SK-N-SH treated with all-trans-retinoic acid at 6 μM for 48 hours (cell line): ENCODE results near the gene BIRC2.

Source experiments
- ATAC-seq: fragments of 200-7000 bp; cut with Tn5 transposase; 3 replicates; pipeline ENCODE4 v1.9.1; 2020; ENCODE audit warnings: mild to moderate bottlenecking, moderate library complexity
- ARNTL ChIP-seq: fragments of 450-650 bp; formaldehyde crosslinking; IDR thresholded peaks from 2 replicates; pipeline ENCODE4 v1.5.0; 2020; ENCODE audit warnings: low read depth, mild to moderate bottlenecking, moderate library complexity, borderline replicate concordance
- CREB5 ChIP-seq: fragments of 250-450 bp; sonication (Bioruptor Pico); IDR thresholded peaks from 2 replicates; pipeline ENCODE4 v1.5.1; 2020; ENCODE audit warnings: low read depth, mild to moderate bottlenecking, moderate library complexity
- ESRRG ChIP-seq: fragments of 250-450 bp; sonication (Bioruptor Pico); IDR thresholded peaks from 2 replicates; pipeline ENCODE4 v1.6.1; 2021; ENCODE audit warnings: mild to moderate bottlenecking
- GLIS3 ChIP-seq: fragments of 250-450 bp; sonication (Bioruptor Pico); IDR thresholded peaks from 2 replicates; pipeline ENCODE4 v1.5.0; 2020; ENCODE audit warnings: mild to moderate bottlenecking, moderate library complexity
- ISL1 ChIP-seq: fragments of 250-450 bp; sonication (Bioruptor Pico); IDR thresholded peaks from 2 replicates; pipeline ENCODE4 v2.1.2; 2022; ENCODE audit warnings: mild to moderate bottlenecking, moderate library complexity
- OSR1 ChIP-seq: fragments of 250-450 bp; sonication (Bioruptor Pico); IDR thresholded peaks from 2 replicates; pipeline ENCODE4 v1.8.0; 2022; ENCODE audit warnings: moderate library complexity, mild to moderate bottlenecking, inconsistent platforms
- RARB ChIP-seq: fragments of 250-450 bp; sonication (Bioruptor Pico); IDR thresholded peaks from 2 replicates; pipeline ENCODE4 v1.8.0; 2021; ENCODE audit warnings: mild to moderate bottlenecking, moderate library complexity
- SNAI2 ChIP-seq: fragments of 250-450 bp; sonication (Bioruptor Pico); IDR thresholded peaks from 2 replicates; pipeline ENCODE4 v1.5.0; 2020; ENCODE audit warnings: mild to moderate bottlenecking, moderate library complexity
- TCF4 ChIP-seq: fragments of 250-450 bp; sonication (Bioruptor Pico); IDR thresholded peaks from 2 replicates; pipeline ENCODE4 v1.8.0; 2021; ENCODE audit warnings: mild to moderate bottlenecking, moderate library complexity, borderline replicate concordance
- TOX ChIP-seq: fragments of 250-450 bp; sonication (Bioruptor Pico); IDR thresholded peaks from 2 replicates; pipeline ENCODE4 v1.8.0; 2021; ENCODE audit warnings: mild to moderate bottlenecking, moderate library complexity, borderline replicate concordance
- ZFP30 ChIP-seq: fragments of 450-650 bp; formaldehyde crosslinking; IDR thresholded peaks from 2 replicates; pipeline ENCODE4 v1.5.0; 2022; ENCODE audit warnings: mild to moderate bottlenecking, moderate library complexity
- ZNF565 ChIP-seq: fragments of 450-650 bp; formaldehyde crosslinking; conservative IDR thresholded peaks from 2 replicates; pipeline ENCODE4 v1.5.0; 2020; ENCODE audit warnings: low read depth, mild to moderate bottlenecking, moderate library complexity
- ZNF70 ChIP-seq: fragments of 450-650 bp; formaldehyde crosslinking; IDR thresholded peaks from 2 replicates; pipeline ENCODE4 v1.5.0; 2020; ENCODE audit warnings: mild to moderate bottlenecking, moderate library complexity
- ZNF8 ChIP-seq: fragments of 450-650 bp; formaldehyde crosslinking; IDR thresholded peaks from 2 replicates; pipeline ENCODE4 v1.5.0; 2020; ENCODE audit warnings: mild to moderate bottlenecking, moderate library complexity
- TF ChIP-seq, protein P1 (sequence below): fragments of 250-450 bp; sonication (Bioruptor Pico); IDR thresholded peaks from 2 replicates; pipeline ENCODE4 v1.5.1; 2021; ENCODE audit warnings: mild to moderate bottlenecking, moderate library complexity
- TF ChIP-seq, protein P2 (sequence below): fragments of 250-450 bp; sonication (Bioruptor Pico); IDR thresholded peaks from 2 replicates; pipeline ENCODE4 v1.8.0; 2021; ENCODE audit warnings: low read depth, mild to moderate bottlenecking, moderate library complexity, borderline replicate concordance
- TF ChIP-seq, protein P3 (sequence below): fragments of 250-450 bp; sonication (Bioruptor Pico); IDR thresholded peaks from 2 replicates; pipeline ENCODE4 v1.5.0; 2020; ENCODE audit warnings: mild to moderate bottlenecking, moderate library complexity

BIRC2 gene

DNA sequence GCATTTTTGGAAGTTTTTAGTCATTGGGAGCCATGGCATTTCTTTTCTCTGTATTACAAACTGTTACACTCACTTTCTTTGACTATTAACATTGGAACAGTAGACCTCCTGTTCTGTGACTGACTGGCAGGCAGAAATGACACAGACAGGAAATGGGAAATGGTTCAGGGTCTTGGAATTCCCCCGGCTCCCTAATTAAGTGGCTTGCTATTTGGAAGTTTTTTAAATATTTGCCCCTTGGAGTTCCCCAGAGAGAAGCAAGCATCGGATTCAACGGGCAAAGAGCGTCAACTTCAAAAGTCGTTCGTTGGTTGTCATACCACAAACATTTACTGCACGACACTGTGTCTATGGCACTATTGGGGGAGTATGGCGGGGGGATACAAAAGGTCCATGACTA, 1.1 kb upstream of the BIRC2 start:
- no peak for TF ChIP-seq ZNF565
- peak; percentile 33; the same call in 1 of the 2 replicates for TF ChIP-seq ISL1
- TF ChIP-seq CREB5 (CRISPR knock-in tag), result no peak
- no peak for TF ChIP-seq ZNF8

DNA sequence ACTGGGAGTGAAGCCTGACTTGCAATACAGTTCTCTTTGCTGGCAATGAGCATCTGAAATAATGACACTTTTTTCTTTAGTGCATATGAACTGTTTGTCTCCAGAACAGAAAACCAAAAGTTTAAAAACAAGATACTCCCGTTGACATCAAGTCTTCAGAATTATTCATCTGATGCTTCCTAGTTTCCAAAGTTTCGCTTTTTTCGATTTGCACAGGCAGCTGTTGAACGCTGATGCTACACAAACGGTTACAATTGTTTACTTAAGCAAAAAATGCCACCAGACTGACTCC, 612 bp upstream of the BIRC2 start:
- ATAC-seq, result no peak
- TF ChIP-seq ISL1, result no peak
- TF ChIP-seq TOX (CRISPR knock-in tag), result no peak
- TF ChIP-seq RARB, result no peak
- TF ChIP-seq ZNF70, result no peak
- TF ChIP-seq, protein P1, sequence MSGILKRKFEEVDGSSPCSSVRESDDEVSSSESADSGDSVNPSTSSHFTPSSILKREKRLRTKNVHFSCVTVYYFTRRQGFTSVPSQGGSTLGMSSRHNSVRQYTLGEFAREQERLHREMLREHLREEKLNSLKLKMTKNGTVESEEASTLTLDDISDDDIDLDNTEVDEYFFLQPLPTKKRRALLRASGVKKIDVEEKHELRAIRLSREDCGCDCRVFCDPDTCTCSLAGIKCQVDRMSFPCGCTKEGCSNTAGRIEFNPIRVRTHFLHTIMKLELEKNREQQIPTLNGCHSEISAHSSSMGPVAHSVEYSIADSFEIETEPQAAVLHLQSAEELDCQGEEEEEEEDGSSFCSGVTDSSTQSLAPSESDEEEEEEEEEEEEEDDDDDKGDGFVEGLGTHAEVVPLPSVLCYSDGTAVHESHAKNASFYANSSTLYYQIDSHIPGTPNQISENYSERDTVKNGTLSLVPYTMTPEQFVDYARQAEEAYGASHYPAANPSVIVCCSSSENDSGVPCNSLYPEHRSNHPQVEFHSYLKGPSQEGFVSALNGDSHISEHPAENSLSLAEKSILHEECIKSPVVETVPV, result no peak
- TF ChIP-seq GLIS3, result no peak
- TF ChIP-seq, protein P2, sequence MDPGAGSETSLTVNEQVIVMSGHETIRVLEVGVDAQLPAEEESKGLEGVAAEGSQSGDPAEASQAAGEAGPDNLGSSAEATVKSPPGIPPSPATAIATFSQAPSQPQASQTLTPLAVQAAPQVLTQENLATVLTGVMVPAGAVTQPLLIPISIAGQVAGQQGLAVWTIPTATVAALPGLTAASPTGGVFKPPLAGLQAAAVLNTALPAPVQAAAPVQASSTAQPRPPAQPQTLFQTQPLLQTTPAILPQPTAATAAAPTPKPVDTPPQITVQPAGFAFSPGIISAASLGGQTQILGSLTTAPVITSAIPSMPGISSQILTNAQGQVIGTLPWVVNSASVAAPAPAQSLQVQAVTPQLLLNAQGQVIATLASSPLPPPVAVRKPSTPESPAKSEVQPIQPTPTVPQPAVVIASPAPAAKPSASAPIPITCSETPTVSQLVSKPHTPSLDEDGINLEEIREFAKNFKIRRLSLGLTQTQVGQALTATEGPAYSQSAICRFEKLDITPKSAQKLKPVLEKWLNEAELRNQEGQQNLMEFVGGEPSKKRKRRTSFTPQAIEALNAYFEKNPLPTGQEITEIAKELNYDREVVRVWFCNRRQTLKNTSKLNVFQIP, result no peak
- no peak for TF ChIP-seq ESRRG
- TF ChIP-seq TCF4 (CRISPR knock-in tag), result no peak
- TF ChIP-seq ZNF8, result no peak
- no peak for TF ChIP-seq OSR1 (CRISPR knock-in tag)

More for the DNA sequence above, 1.1 kb upstream of the BIRC2 start:
- ATAC-seq, result peak; percentile 7; the same call in 1 of the 3 replicates

DNA sequence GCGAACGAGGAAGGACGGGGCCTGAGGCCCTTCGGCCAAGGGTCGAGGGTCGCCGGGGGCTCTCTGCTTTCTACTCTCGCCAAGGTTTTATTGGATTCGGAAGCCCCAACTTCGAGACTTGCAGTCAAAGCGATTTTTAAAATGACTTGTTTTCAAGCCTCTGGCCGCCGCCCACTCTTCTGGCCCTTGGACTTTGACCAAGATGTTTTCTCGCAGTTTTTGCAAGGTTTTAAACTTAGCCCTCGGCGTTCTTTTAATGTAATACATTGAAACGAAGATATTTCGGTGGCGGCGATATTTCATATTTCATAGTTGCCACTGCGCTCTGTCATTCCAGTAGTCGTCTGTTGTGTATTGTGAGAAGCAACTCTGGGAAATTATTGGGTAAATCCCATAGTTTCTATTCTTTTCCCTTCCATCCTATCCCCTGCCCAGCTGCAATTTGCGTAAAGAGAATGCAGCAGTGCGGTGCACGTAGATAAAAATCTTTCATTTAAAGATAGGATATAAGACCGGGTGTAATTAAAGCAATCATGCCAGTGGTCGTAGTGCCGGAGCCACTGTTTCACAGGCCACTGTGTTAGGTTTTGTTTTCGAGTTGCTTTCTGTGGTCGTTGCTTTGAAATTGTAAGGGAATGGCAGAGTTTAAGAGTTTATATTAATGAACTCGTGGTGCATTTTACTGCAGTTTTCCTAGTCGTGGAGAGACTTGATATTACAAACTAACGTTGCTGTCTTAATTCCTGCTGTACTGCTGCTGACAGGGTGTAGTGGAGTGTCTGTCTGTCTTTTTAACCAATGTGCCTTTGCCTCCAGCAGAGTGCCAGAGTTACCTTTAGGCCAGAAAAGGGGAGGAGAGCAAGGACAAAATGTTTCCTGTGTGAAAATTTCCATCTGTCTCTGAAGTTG, 702 bp downstream of the BIRC2 start:
- peak; percentile 39 for ATAC-seq
- TF ChIP-seq, protein P2, result no peak
- TF ChIP-seq ARNTL (CRISPR knock-in tag) (no peak), RARB (no peak)
- TF ChIP-seq, protein P3, sequence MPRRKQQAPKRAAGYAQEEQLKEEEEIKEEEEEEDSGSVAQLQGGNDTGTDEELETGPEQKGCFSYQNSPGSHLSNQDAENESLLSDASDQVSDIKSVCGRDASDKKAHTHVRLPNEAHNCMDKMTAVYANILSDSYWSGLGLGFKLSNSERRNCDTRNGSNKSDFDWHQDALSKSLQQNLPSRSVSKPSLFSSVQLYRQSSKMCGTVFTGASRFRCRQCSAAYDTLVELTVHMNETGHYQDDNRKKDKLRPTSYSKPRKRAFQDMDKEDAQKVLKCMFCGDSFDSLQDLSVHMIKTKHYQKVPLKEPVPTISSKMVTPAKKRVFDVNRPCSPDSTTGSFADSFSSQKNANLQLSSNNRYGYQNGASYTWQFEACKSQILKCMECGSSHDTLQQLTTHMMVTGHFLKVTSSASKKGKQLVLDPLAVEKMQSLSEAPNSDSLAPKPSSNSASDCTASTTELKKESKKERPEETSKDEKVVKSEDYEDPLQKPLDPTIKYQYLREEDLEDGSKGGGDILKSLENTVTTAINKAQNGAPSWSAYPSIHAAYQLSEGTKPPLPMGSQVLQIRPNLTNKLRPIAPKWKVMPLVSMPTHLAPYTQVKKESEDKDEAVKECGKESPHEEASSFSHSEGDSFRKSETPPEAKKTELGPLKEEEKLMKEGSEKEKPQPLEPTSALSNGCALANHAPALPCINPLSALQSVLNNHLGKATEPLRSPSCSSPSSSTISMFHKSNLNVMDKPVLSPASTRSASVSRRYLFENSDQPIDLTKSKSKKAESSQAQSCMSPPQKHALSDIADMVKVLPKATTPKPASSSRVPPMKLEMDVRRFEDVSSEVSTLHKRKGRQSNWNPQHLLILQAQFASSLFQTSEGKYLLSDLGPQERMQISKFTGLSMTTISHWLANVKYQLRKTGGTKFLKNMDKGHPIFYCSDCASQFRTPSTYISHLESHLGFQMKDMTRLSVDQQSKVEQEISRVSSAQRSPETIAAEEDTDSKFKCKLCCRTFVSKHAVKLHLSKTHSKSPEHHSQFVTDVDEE, result no peak

GRCh38 chr11:102357116-102357515, 10.1 kb downstream of the BIRC2 start:
- TF ChIP-seq CREB5 (CRISPR knock-in tag), result no peak
- no peak for TF ChIP-seq OSR1 (CRISPR knock-in tag)
- TF ChIP-seq ZFP30 (CRISPR knock-in tag), result no peak
- no peak for TF ChIP-seq SNAI2 (CRISPR knock-in tag)
- TF ChIP-seq, all 23 proteins: peak for 0
- no peak for ATAC-seq
